C4-2B (cell line): ENCODE data around the gene SLC7A6.

Experiments
- H3K27ac ChIP-seq: fragments of 450-650 bp; 2 replicates; pipeline ENCODE4 v1.5.1; 2017
- ZFX ChIP-seq: fragments of 450-650 bp; IDR thresholded peaks from 2 replicates; pipeline ENCODE4 v1.6.1; 2017
- TF ChIP-seq, protein P1 (sequence below): fragments of 450-650 bp; conservative IDR thresholded peaks from 2 replicates; pipeline ENCODE4 v1.5.1; 2017; ENCODE audit warnings: mild to moderate bottlenecking

The SLC7A6 gene

GRCh38 chr16:68346892-68347480 is 82.7 kb downstream of the SLC7A6 start:
- TF ChIP-seq ZFX: no peak
- TF ChIP-seq, protein P1, sequence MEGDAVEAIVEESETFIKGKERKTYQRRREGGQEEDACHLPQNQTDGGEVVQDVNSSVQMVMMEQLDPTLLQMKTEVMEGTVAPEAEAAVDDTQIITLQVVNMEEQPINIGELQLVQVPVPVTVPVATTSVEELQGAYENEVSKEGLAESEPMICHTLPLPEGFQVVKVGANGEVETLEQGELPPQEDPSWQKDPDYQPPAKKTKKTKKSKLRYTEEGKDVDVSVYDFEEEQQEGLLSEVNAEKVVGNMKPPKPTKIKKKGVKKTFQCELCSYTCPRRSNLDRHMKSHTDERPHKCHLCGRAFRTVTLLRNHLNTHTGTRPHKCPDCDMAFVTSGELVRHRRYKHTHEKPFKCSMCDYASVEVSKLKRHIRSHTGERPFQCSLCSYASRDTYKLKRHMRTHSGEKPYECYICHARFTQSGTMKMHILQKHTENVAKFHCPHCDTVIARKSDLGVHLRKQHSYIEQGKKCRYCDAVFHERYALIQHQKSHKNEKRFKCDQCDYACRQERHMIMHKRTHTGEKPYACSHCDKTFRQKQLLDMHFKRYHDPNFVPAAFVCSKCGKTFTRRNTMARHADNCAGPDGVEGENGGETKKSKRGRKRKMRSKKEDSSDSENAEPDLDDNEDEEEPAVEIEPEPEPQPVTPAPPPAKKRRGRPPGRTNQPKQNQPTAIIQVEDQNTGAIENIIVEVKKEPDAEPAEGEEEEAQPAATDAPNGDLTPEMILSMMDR: no peak
- H3K27ac ChIP-seq: no peak overlapping the region

DNA sequence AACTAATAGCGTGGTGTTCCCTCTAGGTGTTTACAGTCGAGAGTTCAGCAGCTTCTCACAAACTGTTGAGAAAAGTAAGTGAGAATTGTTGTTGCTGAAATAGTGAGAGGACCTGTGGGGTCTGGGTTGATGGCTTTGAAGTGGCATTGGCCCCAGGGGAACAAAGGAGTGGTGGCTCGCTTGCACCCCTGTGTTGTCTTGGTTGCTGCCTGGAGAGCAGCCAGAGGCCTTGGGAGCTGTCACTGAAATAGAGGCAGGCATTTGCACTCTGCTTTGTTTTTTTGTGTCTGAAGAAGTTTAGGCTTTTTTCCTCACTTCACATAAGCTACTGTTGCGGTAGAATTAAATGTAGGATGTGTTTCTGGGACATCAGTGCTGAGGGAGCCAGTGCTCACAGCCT is 83.3 kb downstream of the SLC7A6 start:
- TF ChIP-seq, protein P1: no peak
- TF ChIP-seq ZFX: no peak
- no peak overlapping the region for H3K27ac ChIP-seq

- TF ChIP-seq, protein P1: no peak
- no peak for TF ChIP-seq ZFX
- H3K27ac ChIP-seq: no peak overlapping the region
Measured at GRCh38 chr16:68348639-68349445, 84.5 kb downstream of the SLC7A6 start.

DNA sequence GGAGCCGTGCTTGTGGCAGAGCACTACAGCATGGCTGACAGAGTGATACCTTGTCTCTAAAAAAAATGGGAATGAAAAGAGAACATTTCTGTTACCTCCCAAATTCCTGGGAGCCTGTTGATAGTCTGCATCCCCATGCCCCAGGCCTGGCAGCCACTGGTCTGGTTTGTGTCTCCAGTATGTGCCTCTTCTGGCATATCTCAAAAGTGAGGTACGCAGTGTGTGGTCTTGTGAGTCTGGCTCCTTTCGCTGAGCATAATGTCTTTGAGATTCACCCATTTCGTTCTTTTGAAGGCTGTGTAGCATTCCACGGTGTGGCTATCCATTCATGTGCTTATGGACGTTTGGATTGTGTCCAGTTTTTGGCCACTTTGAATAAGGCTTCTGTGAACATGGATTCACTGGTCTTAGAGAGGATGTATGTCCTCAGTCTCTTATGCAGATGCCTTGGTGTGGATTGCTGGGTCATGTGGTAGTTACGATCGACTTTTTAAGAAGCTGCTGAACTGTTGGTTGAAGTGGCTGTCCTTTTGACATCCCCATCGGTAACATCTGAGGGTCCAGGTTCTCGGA is 85.6 kb downstream of the SLC7A6 start:
- H3K27ac ChIP-seq: no peak overlapping the region
- TF ChIP-seq, protein P1: no peak
- TF ChIP-seq ZFX: no peak

- H3K27ac ChIP-seq: peak overlapping the region; percentile 61; the same call in 1 of the 2 replicates
- TF ChIP-seq, protein P1: no peak
- no peak for TF ChIP-seq ZFX
Measured at GRCh38 chr16:68350813-68351350, 86.6 kb downstream of the SLC7A6 start.
